Lower leg skin (tissue), 4 donors: Measurements from ENCODE around the gene VAT1L. TPM values are rescaled to one million over a fixed set of nuclear protein-coding genes. Genes with fewer than 3 reads are reported as not detected.

Source experiments
- DNase-seq, 2 donors: peaks; one replicate each; pipeline ENCODE4 v3.0.0-alpha.2; 2019; ENCODE audit warnings: low spot score in 2 of 2
- H3K4me3 ChIP-seq: fragments of 200-600 bp; sonication (generic); 2 replicates; pipeline ENCODE4 v1.5.1; 2017; ENCODE audit warnings: mild to moderate bottlenecking, low read depth; ENCODE audit not compliant: poor library complexity, severe bottlenecking
- CTCF ChIP-seq, 3 donors: fragments of 450-650 bp; IDR thresholded peaks; one replicate each; pipeline ENCODE4 v1.5.1; 2016; ENCODE audit warnings: antibody characterized with exemption in 3 of 3, mild to moderate bottlenecking in 3 of 3, moderate library complexity in 2 of 3
- POLR2A ChIP-seq, 2 donors: fragments of 450-650 bp; IDR thresholded peaks; one replicate each; pipeline ENCODE4 v1.6.1; 2016 to 2017; ENCODE audit warnings: antibody characterized with exemption in 2 of 2, mild to moderate bottlenecking in 1 of 2, moderate library complexity in 1 of 2
- WGBS, 2 donors: methylation state at CpG; one replicate each; pipeline ENCODE4 v1.1.5; 2018; 5-methylcytosine and 5-hydroxymethylcytosine counted together
- intact Hi-C: fragments of 100-400 bp; cut with DNase I; formaldehyde crosslinking; loops from one replicate; pipeline ENCODE4 v1.15.0; 2023; ENCODE audit warnings: low total_unique reads
- total RNA-seq, 4 donors: library from RNA; depleted of rRNA; stranded (reverse); fragments of >200 nt; gene quantifications; one replicate each; pipeline ENCODE4 v1.1.0, GENCODE V29; 2016

Gene VAT1L
- total RNA-seq, 4 donors from 2014 or later: 0.10 to 0.36 TPM; not detected in 2

- DNase-seq: no peak
- no peak overlapping the region for H3K4me3 ChIP-seq
- TF ChIP-seq CTCF (IDR thresholded peaks at IDR 0.05) (no peak), POLR2A (IDR thresholded peaks at IDR 0.05) (no peak)
- intact Hi-C loops: no loop called here
- WGBS, 2 donors: 82 to 89% methylated on average over 3 of the region's 3 CpGs
Measured at GRCh38 chr16:77827032-77827431, 38.7 kb downstream of the VAT1L start.

GRCh38 chr16:77833921-77834634, 45.7 kb downstream of the VAT1L start:
- TF ChIP-seq POLR2A (IDR thresholded peaks at IDR 0.05): no peak
- no peak for TF ChIP-seq CTCF (IDR thresholded peaks at IDR 0.05)
- intact Hi-C loops: no loop called here
- H3K4me3 ChIP-seq: no peak overlapping the region
- 80% methylated on average over 10 of the region's 10 CpGs for WGBS, 2 donors
- DNase-seq: no peak

- intact Hi-C loops: no loop called here
- 72% methylated on average over 6 of the region's 6 CpGs for WGBS, 2 donors
- TF ChIP-seq POLR2A (IDR thresholded peaks at IDR 0.05): no peak
- TF ChIP-seq CTCF (IDR thresholded peaks at IDR 0.05): no peak
- no peak for DNase-seq
- no peak overlapping the region for H3K4me3 ChIP-seq
Measured at GRCh38 chr16:77834635-77835540, 46.5 kb downstream of the VAT1L start.

GRCh38 chr16:77836801-77837200, 48.4 kb downstream of the VAT1L start:
- 77 to 86% methylated on average over 5 of the region's 5 CpGs for WGBS, 2 donors
- TF ChIP-seq POLR2A (IDR thresholded peaks at IDR 0.05): no peak
- no peak for TF ChIP-seq CTCF (IDR thresholded peaks at IDR 0.05)
- intact Hi-C loops: no loop called here
- no peak for DNase-seq
- no peak overlapping the region for H3K4me3 ChIP-seq

- no peak overlapping the region for H3K4me3 ChIP-seq
- WGBS, 2 donors: 71 to 80% methylated on average over 7 of the region's 7 CpGs
- TF ChIP-seq CTCF (IDR thresholded peaks at IDR 0.05) (no peak), POLR2A (IDR thresholded peaks at IDR 0.05) (no peak)
- intact Hi-C loops: no loop called here
- DNase-seq: no peak
Measured at GRCh38 chr16:77838597-77839255, 50.4 kb downstream of the VAT1L start.
